GM23248 (cell line): ENCODE measurements around the gene PKHD1. TPM values are rescaled to one million over a fixed set of nuclear protein-coding genes. Genes with fewer than 3 reads are reported as not detected.

ENCODE experiments used
- DNase-seq: peaks from one replicate; pipeline ENCODE4 v3.0.0-alpha.2; 2015
- H2AFZ ChIP-seq: fragments of 200-600 bp; sonication (generic); 2 replicates; pipeline ENCODE4 v1.6.1; 2016; ENCODE audit warnings: antibody characterized with exemption
- H3F3A ChIP-seq: fragments of 200-600 bp; sonication (generic); 2 replicates; pipeline ENCODE4 v1.6.1; 2016; ENCODE audit warnings: mild to moderate bottlenecking, antibody characterized with exemption, mixed run types; ENCODE audit not compliant: insufficient read depth
- H3K27ac ChIP-seq: fragments of 200-600 bp; sonication (generic); 2 replicates; pipeline ENCODE4 v1.5.1; 2016; ENCODE audit warnings: mild to moderate bottlenecking
- H3K27me3 ChIP-seq: fragments of 200-600 bp; sonication (generic); replicated peaks from 2 replicates; pipeline ENCODE4 v1.6.1; 2016; ENCODE audit warnings: mild to moderate bottlenecking; ENCODE audit not compliant: insufficient read depth
- H3K36me3 ChIP-seq: fragments of 200-600 bp; sonication (generic); 2 replicates; pipeline ENCODE4 v1.6.1; 2016; ENCODE audit warnings: low read depth, mild to moderate bottlenecking
- H3K4me1 ChIP-seq: fragments of 200-600 bp; sonication (generic); 2 replicates; pipeline ENCODE4 v1.6.1; 2016; ENCODE audit warnings: mild to moderate bottlenecking; ENCODE audit not compliant: insufficient read depth
- H3K4me2 ChIP-seq: fragments of 200-600 bp; sonication (generic); one replicate; pipeline ENCODE4 v1.6.1; 2016; ENCODE audit warnings: mild to moderate bottlenecking; ENCODE audit not compliant: unreplicated experiment
- H3K4me3 ChIP-seq: fragments of 200-600 bp; sonication (generic); 2 replicates; pipeline ENCODE4 v1.5.1; 2016; ENCODE audit warnings: mild to moderate bottlenecking
- H3K79me2 ChIP-seq: fragments of 200-600 bp; sonication (generic); 2 replicates; pipeline ENCODE4 v1.6.1; 2016; ENCODE audit warnings: mild to moderate bottlenecking; ENCODE audit not compliant: insufficient read depth
- H3K9ac ChIP-seq: fragments of 200-600 bp; sonication (generic); 2 replicates; pipeline ENCODE4 v1.6.1; 2016; ENCODE audit warnings: mild to moderate bottlenecking
- H3K9me2 ChIP-seq: fragments of 200-600 bp; sonication (generic); 2 replicates; pipeline ENCODE4 v1.6.1; 2016; ENCODE audit warnings: mixed run types, mild to moderate bottlenecking, moderate library complexity; ENCODE audit not compliant: insufficient read depth
- H3K9me3 ChIP-seq: fragments of 200-600 bp; sonication (generic); one replicate; pipeline ENCODE4 v1.6.1; 2017; ENCODE audit warnings: low read depth
- H4K20me1 ChIP-seq: fragments of 200-600 bp; sonication (generic); 2 replicates; pipeline ENCODE4 v1.6.0; 2016; ENCODE audit not compliant: insufficient read depth
- EZH2 ChIP-seq: fragments of 200-600 bp; sonication (generic); IDR thresholded peaks from 2 replicates; pipeline ENCODE4 v1.6.1; 2018; ENCODE audit warnings: antibody characterized with exemption, mild to moderate bottlenecking; ENCODE audit not compliant: insufficient read depth, poor library complexity, severe bottlenecking
- EZH2phosphoT487 ChIP-seq: fragments of 200-600 bp; sonication (generic); IDR thresholded peaks from 2 replicates; pipeline ENCODE4 v1.6.1; 2018; ENCODE audit warnings: antibody characterized with exemption, moderate library complexity, mild to moderate bottlenecking, low read depth; ENCODE audit not compliant: insufficient read depth
- WGBS, 2 experiments: methylation state at CpG; one replicate each; pipeline ENCODE4 v1.1.6; 2015 to 2017; ENCODE audit warnings: low lambda C conversion rate in 2 of 2, low coverage in 1 of 2; ENCODE audit errors: missing lambda C conversion rate in 2 of 2; 5-methylcytosine and 5-hydroxymethylcytosine counted together
- in situ Hi-C: fragments of 300-500 bp; cut with MboI; formaldehyde crosslinking; loops from 2 replicates; pipeline ENCODE4 v1.15.0; 2020
- polyA plus RNA-seq: library from polyadenylated mRNA; unstranded; fragments of >200 nt; fragmentation: Nextera tagmentation; extraction: Ambion mirVana; gene quantifications from 2 replicates; pipeline ENCODE4 v1.2.1, GENCODE V29; 2016
- total RNA-seq: library from RNA; depleted of rRNA; stranded (reverse); fragments of >200 nt; shearing (Covaris generic); gene quantifications from 2 replicates; pipeline ENCODE4 v1.2.3, GENCODE V29; 2014

The PKHD1 gene
- total and polyA plus RNA-seq, 2 experiments from 2014 or later = not detected

DNA sequence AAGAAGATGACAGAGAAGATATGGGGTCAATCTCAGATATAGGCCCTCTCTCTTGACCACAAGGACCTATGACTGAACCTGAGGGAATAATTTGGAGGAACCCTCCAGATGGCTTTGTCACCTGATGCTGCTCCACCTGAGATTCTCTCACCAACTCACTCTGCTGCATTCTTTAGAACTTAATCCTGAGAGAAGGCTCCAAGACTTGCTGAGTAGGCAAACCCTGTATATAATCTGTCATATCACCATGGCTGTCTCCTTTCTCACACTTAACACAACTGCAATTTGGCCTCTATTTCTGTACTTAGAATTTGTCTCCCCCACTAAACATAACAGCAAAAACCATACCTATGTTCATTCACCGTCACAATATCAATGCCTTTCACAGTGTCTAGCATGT, 172.3 kb downstream of the PKHD1 start:
- Histone ChIP-seq H3K9me3 (no peaks in the 10 kb centered on the region), H3K4me2 (no peak overlapping the region), H3K27me3 (no peaks in the 10 kb centered on the region), H3K9ac (no peak overlapping the region), H4K20me1 (no peaks in the 10 kb centered on the region), H3K4me1 (no peaks in the 10 kb centered on the region), H3F3A (no peaks in the 10 kb centered on the region), H3K9me2 (no peaks in the 10 kb centered on the region), H2AFZ (no peak overlapping the region), H3K36me3 (no peaks in the 10 kb centered on the region), H3K27ac (no peak overlapping the region), H3K4me3 (no peak overlapping the region), H3K79me2 (no peaks in the 10 kb centered on the region)
- no peak for DNase-seq
- 23 to 29% methylated on average over 1 of the region's 1 CpG for WGBS, 2 experiments
- TF ChIP-seq EZH2phosphoT487 (no peak), EZH2 (no peak)
- in situ Hi-C loops = no loop called here

DNA sequence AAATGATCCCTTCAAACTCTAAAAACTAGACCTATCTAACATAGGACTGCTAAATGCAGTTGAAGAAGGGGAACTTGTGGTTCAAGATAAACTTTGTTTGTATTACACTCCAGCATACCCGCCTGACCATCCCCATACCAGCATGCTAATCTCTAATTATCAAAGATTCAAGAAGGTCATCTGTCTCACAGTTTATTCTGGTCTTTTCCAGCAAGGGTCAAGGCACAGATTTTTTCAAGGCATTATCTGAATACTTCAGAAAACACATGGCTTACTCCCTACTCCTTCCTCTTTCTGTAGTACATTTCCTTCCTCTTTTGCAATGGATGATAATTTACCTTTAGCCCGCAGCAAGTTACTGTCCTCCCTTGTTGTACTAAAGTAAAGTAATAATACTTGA, 174.1 kb downstream of the PKHD1 start:
- Histone ChIP-seq H3K9me3 (no peaks in the 10 kb centered on the region), H3K9me2 (no peaks in the 10 kb centered on the region), H3K4me3 (no peak overlapping the region), H3K4me2 (no peak overlapping the region), H3K9ac (no peak overlapping the region), H3K36me3 (no peaks in the 10 kb centered on the region), H3K27me3 (no peaks in the 10 kb centered on the region), H3F3A (no peaks in the 10 kb centered on the region), H3K27ac (no peak overlapping the region), H2AFZ (no peak overlapping the region), H3K4me1 (no peaks in the 10 kb centered on the region), H4K20me1 (no peaks in the 10 kb centered on the region), H3K79me2 (no peaks in the 10 kb centered on the region)
- TF ChIP-seq EZH2phosphoT487 (no peak), EZH2 (no peak)
- 10 to 16% methylated on average over 2 of the region's 2 CpGs for WGBS, 2 experiments
- no peak for DNase-seq
- in situ Hi-C loops = no loop called here

DNA sequence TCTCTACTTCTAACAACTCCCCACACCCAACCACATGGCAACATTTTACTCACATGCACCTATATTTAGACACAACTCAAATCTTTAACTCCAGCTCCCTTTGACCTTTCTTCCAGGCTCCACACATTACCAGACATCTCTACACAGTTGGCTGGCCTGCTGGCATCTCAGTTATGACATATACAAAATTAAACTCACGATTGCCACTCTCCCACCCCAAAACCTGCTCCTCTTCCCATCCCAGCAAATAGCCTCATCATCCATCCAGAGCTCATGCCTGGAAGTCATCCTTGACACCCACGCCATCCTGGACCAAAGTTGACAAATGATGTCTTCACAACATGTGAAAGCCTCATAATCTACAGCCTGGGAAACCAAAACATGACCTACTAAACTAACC, 176.6 kb downstream of the PKHD1 start:
- H3K4me3 ChIP-seq = no peak overlapping the region
- no peak overlapping the region for H2AFZ ChIP-seq
- no peaks in the 10 kb centered on the region for H3K27me3 ChIP-seq
- no peak for TF ChIP-seq EZH2
- no peak for TF ChIP-seq EZH2phosphoT487
- 0 to 4% methylated on average over 2 of the region's 2 CpGs for WGBS, 2 experiments
- no peak overlapping the region for H3K4me2 ChIP-seq
- no peak for DNase-seq
- no peaks in the 10 kb centered on the region for H3K36me3 ChIP-seq
- H3K4me1 ChIP-seq = no peaks in the 10 kb centered on the region
- H3K9me2 ChIP-seq = no peaks in the 10 kb centered on the region
- H3F3A ChIP-seq = no peaks in the 10 kb centered on the region
- H3K79me2 ChIP-seq = no peaks in the 10 kb centered on the region
- in situ Hi-C loops = no loop called here
- H3K27ac ChIP-seq = no peak overlapping the region
- no peaks in the 10 kb centered on the region for H4K20me1 ChIP-seq
- no peaks in the 10 kb centered on the region for H3K9me3 ChIP-seq
- H3K9ac ChIP-seq = no peak overlapping the region

DNA sequence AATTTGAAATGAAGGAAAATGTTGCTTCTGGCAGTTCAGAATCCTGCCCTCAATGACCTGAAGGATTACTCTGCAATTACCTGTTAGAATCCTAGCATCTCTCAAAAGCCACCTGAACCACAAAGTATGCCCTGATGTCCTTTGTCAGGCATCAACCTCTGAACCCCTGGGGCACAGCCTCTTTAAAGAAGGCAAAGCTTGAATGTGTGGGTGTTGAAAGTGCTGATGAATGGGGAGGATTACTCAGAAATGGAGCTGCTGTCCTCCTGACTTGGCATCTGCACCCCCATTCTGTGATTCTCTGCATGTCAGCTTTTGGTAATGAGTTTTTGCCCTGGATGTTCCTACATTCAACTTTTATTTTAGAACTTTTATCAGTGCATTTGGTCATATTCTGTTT, 179.2 kb downstream of the PKHD1 start:
- H3K9me3 ChIP-seq = no peaks in the 10 kb centered on the region
- H3F3A ChIP-seq = no peaks in the 10 kb centered on the region
- no peaks in the 10 kb centered on the region for H4K20me1 ChIP-seq
- H3K4me3 ChIP-seq = no peak overlapping the region
- DNase-seq = no peak
- no peaks in the 10 kb centered on the region for H3K9me2 ChIP-seq
- TF ChIP-seq EZH2phosphoT487 = no peak
- no peak for TF ChIP-seq EZH2
- no peaks in the 10 kb centered on the region for H3K4me1 ChIP-seq
- H3K4me2 ChIP-seq = no peak overlapping the region
- in situ Hi-C loops = no loop called here
- H3K27ac ChIP-seq = no peak overlapping the region
- H3K36me3 ChIP-seq = no peaks in the 10 kb centered on the region
- H3K79me2 ChIP-seq = no peaks in the 10 kb centered on the region
- H2AFZ ChIP-seq = no peak overlapping the region
- H3K27me3 ChIP-seq = no peaks in the 10 kb centered on the region
- H3K9ac ChIP-seq = no peak overlapping the region
